ENCODE data around the gene CHID1.

GRCh38 chr11:899724-900123, 10.9 kb downstream of the CHID1 start:
- TF ChIP-seq, protein P1, sequence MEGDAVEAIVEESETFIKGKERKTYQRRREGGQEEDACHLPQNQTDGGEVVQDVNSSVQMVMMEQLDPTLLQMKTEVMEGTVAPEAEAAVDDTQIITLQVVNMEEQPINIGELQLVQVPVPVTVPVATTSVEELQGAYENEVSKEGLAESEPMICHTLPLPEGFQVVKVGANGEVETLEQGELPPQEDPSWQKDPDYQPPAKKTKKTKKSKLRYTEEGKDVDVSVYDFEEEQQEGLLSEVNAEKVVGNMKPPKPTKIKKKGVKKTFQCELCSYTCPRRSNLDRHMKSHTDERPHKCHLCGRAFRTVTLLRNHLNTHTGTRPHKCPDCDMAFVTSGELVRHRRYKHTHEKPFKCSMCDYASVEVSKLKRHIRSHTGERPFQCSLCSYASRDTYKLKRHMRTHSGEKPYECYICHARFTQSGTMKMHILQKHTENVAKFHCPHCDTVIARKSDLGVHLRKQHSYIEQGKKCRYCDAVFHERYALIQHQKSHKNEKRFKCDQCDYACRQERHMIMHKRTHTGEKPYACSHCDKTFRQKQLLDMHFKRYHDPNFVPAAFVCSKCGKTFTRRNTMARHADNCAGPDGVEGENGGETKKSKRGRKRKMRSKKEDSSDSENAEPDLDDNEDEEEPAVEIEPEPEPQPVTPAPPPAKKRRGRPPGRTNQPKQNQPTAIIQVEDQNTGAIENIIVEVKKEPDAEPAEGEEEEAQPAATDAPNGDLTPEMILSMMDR (IDR thresholded peaks at IDR 0.05; ENCODE audit: poor library complexity, severe bottlenecking), result no peak
- TF ChIP-seq EP300 (conservative IDR thresholded peaks at IDR 0.05; ENCODE audit: poor library complexity, severe bottlenecking) (no peak), MXI1 (conservative IDR thresholded peaks at IDR 0.05; ENCODE audit: poor library complexity, severe bottlenecking) (no peak), POLR2AphosphoS5 (IDR thresholded peaks at IDR 0.05) (no peak), EZH2 (IDR thresholded peaks at IDR 0.05; ENCODE audit: borderline replicate concordance, insufficient read depth, low read length, poor library complexity, severe bottlenecking) (no peak), SMC3 (conservative IDR thresholded peaks at IDR 0.05; ENCODE audit: poor library complexity) (no peak)

Measured in neural cell (in vitro differentiated cells).